GM23248 (cell line): ENCODE measurements around the gene SLC2A9.

Experiments
- EZH2 ChIP-seq: fragments of 200-600 bp; sonication (generic); IDR thresholded peaks from 2 replicates; pipeline ENCODE4 v1.6.1; 2018; ENCODE audit warnings: antibody characterized with exemption, mild to moderate bottlenecking; ENCODE audit not compliant: insufficient read depth, poor library complexity, severe bottlenecking
- EZH2phosphoT487 ChIP-seq: fragments of 200-600 bp; sonication (generic); IDR thresholded peaks from 2 replicates; pipeline ENCODE4 v1.6.1; 2018; ENCODE audit warnings: antibody characterized with exemption, moderate library complexity, mild to moderate bottlenecking, low read depth; ENCODE audit not compliant: insufficient read depth

DNA sequence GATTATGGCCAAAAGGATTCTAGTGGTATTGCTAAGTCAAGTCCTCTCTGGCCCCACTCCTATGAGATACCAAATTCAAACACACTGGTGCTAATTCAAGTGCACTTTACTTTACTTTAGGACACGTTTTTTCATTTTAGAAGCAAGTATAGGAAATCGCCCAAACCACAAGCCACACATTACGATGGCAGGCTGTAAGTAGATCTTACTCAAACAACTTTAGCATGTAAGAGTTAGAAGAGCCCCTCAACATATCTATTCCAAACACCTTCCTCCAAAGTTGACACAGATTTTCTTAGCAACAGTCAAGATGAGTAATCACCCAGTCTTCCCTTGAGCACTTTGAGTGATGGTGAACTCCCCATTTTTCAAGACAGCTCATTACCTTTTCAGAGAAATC lies 196.2 kb downstream of the SLC2A9 start:
- TF ChIP-seq EZH2 (no peak), EZH2phosphoT487 (no peak)
